GM12878 (cell line): ENCODE measurements around the gene FASTKD2.

Source experiments
- EGR1 ChIP-seq, 2 experiments: IDR thresholded peaks; 1 replicate in 1 of 2; 2 replicates in 1 of 2; pipeline ENCODE4 v1.6.1; 2011 to 2012; ENCODE audit warnings: low read depth in 2 of 2, low read length in 2 of 2, borderline replicate concordance in 1 of 2, mild to moderate bottlenecking in 1 of 2, moderate library complexity in 1 of 2
- MYC ChIP-seq: IDR thresholded peaks from 2 replicates; pipeline ENCODE4 v1.6.1; 2011; ENCODE audit warnings: mild to moderate bottlenecking, low read length, moderate library complexity, inconsistent platforms; ENCODE audit not compliant: insufficient read depth, insufficient replicate concordance, insufficient read length, severe bottlenecking
- NFXL1 ChIP-seq: fragments of 450-650 bp; IDR thresholded peaks from 2 replicates; pipeline ENCODE4 v1.6.1; 2017; ENCODE audit warnings: antibody characterized with exemption, mild to moderate bottlenecking, borderline replicate concordance
- POLR2A ChIP-seq: IDR thresholded peaks from 2 replicates; pipeline ENCODE4 v1.6.1; 2011; ENCODE audit warnings: low read depth, mild to moderate bottlenecking, low read length
- POLR2AphosphoS2 ChIP-seq: IDR thresholded peaks from 2 replicates; pipeline ENCODE4 v1.6.1; 2011; ENCODE audit warnings: low read depth, mild to moderate bottlenecking, low read length, improper control_type of control experiment, moderate library complexity
- RAD21 ChIP-seq: IDR thresholded peaks from 2 replicates; pipeline ENCODE4 v1.6.1; 2011; ENCODE audit warnings: mild to moderate bottlenecking, low read depth, low read length, moderate library complexity; ENCODE audit not compliant: insufficient read depth
- ZBED1 ChIP-seq: IDR thresholded peaks from 2 replicates; pipeline ENCODE4 v1.6.1; 2016; ENCODE audit warnings: borderline replicate concordance
- TF ChIP-seq, protein P1 (sequence below), 3 experiments: IDR thresholded peaks in 2 of 3; conservative IDR thresholded peaks in 1 of 3; 2 replicates each; pipeline ENCODE4 v1.5.1; 2011; ENCODE audit warnings: low read depth in 3 of 3, low read length in 3 of 3, mild to moderate bottlenecking in 3 of 3, control low read depth in 2 of 3, moderate library complexity in 2 of 3, inconsistent platforms in 1 of 3, mixed read lengths in 1 of 3; ENCODE audit not compliant: control insufficient read depth in 2 of 3, insufficient read depth in 1 of 3; ENCODE audit errors: extremely low read depth in 1 of 3
- TF ChIP-seq, protein P2 (sequence below): IDR thresholded peaks from 2 replicates; pipeline ENCODE4 v1.6.1; 2012; ENCODE audit warnings: low read depth, low read length, improper control_type of control experiment
- TF ChIP-seq, protein P3 (sequence below): fragments of 450-650 bp; formaldehyde crosslinking; IDR thresholded peaks from 2 replicates; pipeline ENCODE4 v1.5.0; 2022; ENCODE audit warnings: mild to moderate bottlenecking, missing genetic modification characterization

DNA sequence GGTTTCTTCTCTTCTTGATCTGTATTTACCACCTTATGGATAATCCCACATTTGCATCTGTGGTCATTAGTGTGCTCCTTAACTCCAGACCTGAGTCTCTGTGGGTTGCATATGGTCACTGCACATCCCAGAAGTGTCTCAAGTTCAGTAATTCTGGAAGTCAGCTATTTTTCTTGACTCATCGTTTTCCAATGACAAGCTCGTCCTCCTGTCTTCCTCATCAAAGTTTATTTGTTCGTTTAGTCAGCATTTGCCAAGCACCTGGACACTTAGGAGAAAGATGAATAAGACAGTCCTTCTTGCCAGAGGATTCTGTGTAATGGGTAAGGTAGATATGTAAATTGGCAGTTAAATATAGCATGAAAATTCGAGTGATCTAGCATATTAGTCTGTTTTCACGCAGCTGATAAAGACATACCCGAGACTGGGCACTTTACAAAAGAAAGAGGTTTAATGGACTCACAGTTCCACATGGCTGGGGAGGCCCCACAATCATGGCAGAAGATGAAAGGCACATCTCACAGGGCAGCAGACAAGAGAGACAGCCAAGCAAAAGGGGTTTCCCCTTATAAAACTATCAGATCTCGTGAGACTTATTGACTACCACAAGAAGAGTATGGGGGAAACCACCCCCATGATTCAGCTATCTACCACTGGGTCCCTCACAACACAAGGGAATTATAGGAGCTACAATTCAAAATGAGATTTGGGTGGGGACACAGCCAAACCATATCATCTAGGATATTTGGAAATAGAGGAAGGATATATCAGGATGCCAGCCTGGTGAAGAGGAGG is 19.4 kb downstream of the FASTKD2 start:
- TF ChIP-seq NFXL1 (no peak), ZBED1 (no peak), POLR2A (no peak), RAD21 (no peak), MYC (no peak), POLR2AphosphoS2 (no peak), EGR1 (IDR thresholded peaks at IDR 0.05; ENCODE audit: borderline replicate concordance in 1 of 2, low read depth in 2 of 2, low read length in 2 of 2) (no peak)
- TF ChIP-seq, protein P1, sequence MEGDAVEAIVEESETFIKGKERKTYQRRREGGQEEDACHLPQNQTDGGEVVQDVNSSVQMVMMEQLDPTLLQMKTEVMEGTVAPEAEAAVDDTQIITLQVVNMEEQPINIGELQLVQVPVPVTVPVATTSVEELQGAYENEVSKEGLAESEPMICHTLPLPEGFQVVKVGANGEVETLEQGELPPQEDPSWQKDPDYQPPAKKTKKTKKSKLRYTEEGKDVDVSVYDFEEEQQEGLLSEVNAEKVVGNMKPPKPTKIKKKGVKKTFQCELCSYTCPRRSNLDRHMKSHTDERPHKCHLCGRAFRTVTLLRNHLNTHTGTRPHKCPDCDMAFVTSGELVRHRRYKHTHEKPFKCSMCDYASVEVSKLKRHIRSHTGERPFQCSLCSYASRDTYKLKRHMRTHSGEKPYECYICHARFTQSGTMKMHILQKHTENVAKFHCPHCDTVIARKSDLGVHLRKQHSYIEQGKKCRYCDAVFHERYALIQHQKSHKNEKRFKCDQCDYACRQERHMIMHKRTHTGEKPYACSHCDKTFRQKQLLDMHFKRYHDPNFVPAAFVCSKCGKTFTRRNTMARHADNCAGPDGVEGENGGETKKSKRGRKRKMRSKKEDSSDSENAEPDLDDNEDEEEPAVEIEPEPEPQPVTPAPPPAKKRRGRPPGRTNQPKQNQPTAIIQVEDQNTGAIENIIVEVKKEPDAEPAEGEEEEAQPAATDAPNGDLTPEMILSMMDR (IDR thresholded peaks at IDR 0.05 in 2 of 3, conservative IDR thresholded peaks at IDR 0.05 in 1 of 3; ENCODE audit: control insufficient read depth in 2 of 3, extremely low read depth in 1 of 3, insufficient read depth in 1 of 3, low read depth in 3 of 3, low read length in 3 of 3): no peak
- TF ChIP-seq, protein P2, sequence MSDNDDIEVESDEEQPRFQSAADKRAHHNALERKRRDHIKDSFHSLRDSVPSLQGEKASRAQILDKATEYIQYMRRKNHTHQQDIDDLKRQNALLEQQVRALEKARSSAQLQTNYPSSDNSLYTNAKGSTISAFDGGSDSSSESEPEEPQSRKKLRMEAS: no peak
- TF ChIP-seq, protein P3, sequence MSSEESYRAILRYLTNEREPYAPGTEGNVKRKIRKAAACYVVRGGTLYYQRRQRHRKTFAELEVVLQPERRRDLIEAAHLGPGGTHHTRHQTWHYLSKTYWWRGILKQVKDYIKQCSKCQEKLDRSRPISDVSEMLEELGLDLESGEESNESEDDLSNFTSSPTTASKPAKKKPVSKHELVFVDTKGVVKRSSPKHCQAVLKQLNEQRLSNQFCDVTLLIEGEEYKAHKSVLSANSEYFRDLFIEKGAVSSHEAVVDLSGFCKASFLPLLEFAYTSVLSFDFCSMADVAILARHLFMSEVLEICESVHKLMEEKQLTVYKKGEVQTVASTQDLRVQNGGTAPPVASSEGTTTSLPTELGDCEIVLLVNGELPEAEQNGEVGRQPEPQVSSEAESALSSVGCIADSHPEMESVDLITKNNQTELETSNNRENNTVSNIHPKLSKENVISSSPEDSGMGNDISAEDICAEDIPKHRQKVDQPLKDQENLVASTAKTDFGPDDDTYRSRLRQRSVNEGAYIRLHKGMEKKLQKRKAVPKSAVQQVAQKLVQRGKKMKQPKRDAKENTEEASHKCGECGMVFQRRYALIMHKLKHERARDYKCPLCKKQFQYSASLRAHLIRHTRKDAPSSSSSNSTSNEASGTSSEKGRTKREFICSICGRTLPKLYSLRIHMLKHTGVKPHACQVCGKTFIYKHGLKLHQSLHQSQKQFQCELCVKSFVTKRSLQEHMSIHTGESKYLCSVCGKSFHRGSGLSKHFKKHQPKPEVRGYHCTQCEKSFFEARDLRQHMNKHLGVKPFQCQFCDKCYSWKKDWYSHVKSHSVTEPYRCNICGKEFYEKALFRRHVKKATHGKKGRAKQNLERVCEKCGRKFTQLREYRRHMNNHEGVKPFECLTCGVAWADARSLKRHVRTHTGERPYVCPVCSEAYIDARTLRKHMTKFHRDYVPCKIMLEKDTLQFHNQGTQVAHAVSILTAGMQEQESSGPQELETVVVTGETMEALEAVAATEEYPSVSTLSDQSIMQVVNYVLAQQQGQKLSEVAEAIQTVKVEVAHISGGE (CRISPR knock-in tag): no peak
